AG04449 (cell line): ENCODE data around the gene FAM209A.

Experiments
- CTCF ChIA-PET: fragments of 350-600 bp; formaldehyde crosslinking; extraction: SDS; loops from one replicate; lab custom pipeline; 2021; ENCODE audit warnings: antibody characterized with exemption; lab: Yijun Ruan, JAX
- POLR2A ChIA-PET: fragments of 400-600, 350-600 bp; formaldehyde crosslinking; extraction: SDS; loops from one replicate; lab custom pipeline; 2020; ENCODE audit warnings: antibody characterized with exemption, inconsistent platforms; lab: Yijun Ruan, JAX
- DNase-seq: peaks from one replicate; pipeline ENCODE4 v3.0.0-alpha.2; 2010; ENCODE audit warnings: low read depth, low spot score
- H3K4me3 ChIP-seq: 2 replicates; pipeline ENCODE4 v1.5.1; 2011; ENCODE audit warnings: low read depth, mild to moderate bottlenecking, control low read depth, low read length
- TF ChIP-seq, protein P1 (sequence below): IDR thresholded peaks from one replicate; pipeline ENCODE4 v1.5.1; 2011; ENCODE audit warnings: mild to moderate bottlenecking, moderate library complexity, low read length, control low read depth, inconsistent platforms; ENCODE audit not compliant: insufficient read depth; ENCODE audit errors: missing control alignments

The FAM209A gene

DNA sequence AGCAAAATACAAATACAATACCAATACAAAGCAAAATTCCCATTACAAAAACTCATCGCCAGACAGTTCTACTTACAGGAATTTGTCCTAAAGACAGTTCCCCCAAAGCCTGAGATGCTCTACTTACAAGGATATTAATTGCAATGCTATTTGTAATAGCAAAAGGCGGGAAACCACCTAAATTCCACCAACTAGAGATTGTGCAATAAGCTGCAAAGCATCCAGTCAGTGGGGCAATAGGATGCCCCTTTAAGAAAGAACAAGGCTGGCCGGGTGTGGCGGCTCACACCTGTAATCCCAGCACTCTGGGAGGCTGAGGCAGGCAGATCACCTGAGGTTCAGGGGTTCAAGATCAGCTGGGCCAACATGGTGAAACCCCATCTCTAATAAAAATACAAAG lies 47.6 kb downstream of the FAM209A start:
- TF ChIP-seq, protein P1, sequence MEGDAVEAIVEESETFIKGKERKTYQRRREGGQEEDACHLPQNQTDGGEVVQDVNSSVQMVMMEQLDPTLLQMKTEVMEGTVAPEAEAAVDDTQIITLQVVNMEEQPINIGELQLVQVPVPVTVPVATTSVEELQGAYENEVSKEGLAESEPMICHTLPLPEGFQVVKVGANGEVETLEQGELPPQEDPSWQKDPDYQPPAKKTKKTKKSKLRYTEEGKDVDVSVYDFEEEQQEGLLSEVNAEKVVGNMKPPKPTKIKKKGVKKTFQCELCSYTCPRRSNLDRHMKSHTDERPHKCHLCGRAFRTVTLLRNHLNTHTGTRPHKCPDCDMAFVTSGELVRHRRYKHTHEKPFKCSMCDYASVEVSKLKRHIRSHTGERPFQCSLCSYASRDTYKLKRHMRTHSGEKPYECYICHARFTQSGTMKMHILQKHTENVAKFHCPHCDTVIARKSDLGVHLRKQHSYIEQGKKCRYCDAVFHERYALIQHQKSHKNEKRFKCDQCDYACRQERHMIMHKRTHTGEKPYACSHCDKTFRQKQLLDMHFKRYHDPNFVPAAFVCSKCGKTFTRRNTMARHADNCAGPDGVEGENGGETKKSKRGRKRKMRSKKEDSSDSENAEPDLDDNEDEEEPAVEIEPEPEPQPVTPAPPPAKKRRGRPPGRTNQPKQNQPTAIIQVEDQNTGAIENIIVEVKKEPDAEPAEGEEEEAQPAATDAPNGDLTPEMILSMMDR = no peak
- ChIA-PET CTCF (interaction anchor here (1.6 kb wide), 1 partner anchor 22 kb away, joined by 4 read pairs; no protein-coding TSS in a partner anchor), POLR2A (no interaction called here)
- DNase-seq = no peak
- no peak overlapping the region for H3K4me3 ChIP-seq

- CTCF ChIA-PET = interaction anchor here (0.7 kb wide), 1 partner anchor 23 kb away, joined by 3 read pairs; no protein-coding TSS in a partner anchor
- POLR2A ChIA-PET = no interaction called here
- TF ChIP-seq, protein P1 = no peak
- H3K4me3 ChIP-seq = no peak overlapping the region
- DNase-seq = no peak
Measured at GRCh38 chr20:56573986-56574385, 49.4 kb downstream of the FAM209A start.

- no peak for DNase-seq
- CTCF ChIA-PET = interaction anchor here (0.6 to 0.9 kb wide), 2 partner anchors 21 to 24 kb away, joined by 3 read pairs; no protein-coding TSS in a partner anchor
- POLR2A ChIA-PET = no interaction called here
- no peak overlapping the region for H3K4me3 ChIP-seq
- TF ChIP-seq, protein P1 = no peak
Measured at GRCh38 chr20:56574531-56575142, 50.1 kb downstream of the FAM209A start.

DNA sequence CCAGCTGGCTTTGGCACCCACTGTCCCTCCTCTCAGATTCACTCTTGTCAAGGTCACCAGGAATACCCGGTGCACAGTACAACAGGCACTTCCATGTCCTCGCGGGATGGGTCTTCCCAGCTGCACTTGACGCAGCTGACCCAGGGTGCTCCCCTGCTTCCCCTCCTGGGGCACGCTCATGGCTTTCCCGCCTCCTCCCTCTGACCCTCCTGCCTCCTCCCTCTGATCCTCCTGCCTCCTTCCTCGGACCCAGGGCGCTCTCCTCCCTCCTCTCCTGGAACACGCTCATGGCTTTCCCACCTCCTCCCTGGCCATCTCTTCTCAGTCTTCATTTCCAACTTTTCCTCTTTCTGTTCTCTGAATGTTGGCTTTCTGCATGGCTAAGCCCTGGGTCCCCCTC lies 50.6 kb downstream of the FAM209A start:
- POLR2A ChIA-PET = no interaction called here

More for the DNA sequence above, 50.6 kb downstream of the FAM209A start:
- no peak overlapping the region for H3K4me3 ChIP-seq
- DNase-seq = no peak
- CTCF ChIA-PET = interaction anchor here (0.6 to 1.2 kb wide), 3 partner anchors 22 to 25 kb away, joined by 3 to 10 read pairs (median 3); no protein-coding TSS in a partner anchor
- TF ChIP-seq, protein P1 = no peak
